Measurements from ENCODE around the gene MEIOSIN. TPM values are rescaled to one million over a fixed set of nuclear protein-coding genes. Genes with fewer than 3 reads are reported as not detected.
A peak's percentile ranks its signal among the peaks of the same experiment; 100 is the strongest.

MEIOSIN gene
- total RNA-seq, 3 donors from 2014 or later, result not detected

DNA sequence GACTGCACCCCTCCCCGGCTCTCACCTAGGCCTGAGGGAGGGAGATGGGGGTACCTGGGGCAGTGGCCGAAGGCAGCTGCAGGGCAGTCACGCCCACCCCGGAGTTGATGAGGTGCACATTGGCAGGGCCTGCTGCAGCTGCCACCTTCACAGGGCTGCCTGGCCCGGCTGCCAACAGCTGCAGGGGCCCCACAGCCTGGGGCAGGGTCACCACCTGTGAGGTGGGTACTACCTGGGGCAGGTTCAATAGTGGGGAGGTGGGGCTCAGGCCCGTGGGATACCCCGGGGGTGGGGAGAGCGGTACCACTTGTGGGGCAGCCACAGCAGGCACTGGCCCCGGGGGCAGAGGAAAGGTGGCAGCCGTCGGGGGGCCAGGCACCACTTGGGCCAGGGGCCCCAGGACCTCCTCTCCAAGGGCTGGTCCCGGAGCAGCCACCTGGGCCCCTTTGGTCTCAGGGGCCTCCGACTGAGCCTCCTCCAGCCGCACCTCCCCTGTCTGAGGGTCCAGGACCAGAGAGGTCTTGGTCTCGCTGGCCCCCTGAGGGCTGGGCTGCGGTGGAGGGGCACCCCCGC, 33.1 kb downstream of the MEIOSIN start:
- no peak for TF ChIP-seq CTCF (IDR thresholded peaks at IDR 0.05)
- peaks cover 30% of the 10 kb centered on the region for H3K4me1 ChIP-seq (ENCODE audit: low read depth)
- no peaks in the 10 kb centered on the region for H3K36me3 ChIP-seq (ENCODE audit: low read depth)
- ATAC-seq (no peak), DNase-seq (no peak)
- intact Hi-C loops (cut with DNase I, micrococcal nuclease), result no loop called here
- H3K4me3 ChIP-seq, result no peak overlapping the region
- H3K9me3 ChIP-seq, result no peaks in the 10 kb centered on the region

DNA sequence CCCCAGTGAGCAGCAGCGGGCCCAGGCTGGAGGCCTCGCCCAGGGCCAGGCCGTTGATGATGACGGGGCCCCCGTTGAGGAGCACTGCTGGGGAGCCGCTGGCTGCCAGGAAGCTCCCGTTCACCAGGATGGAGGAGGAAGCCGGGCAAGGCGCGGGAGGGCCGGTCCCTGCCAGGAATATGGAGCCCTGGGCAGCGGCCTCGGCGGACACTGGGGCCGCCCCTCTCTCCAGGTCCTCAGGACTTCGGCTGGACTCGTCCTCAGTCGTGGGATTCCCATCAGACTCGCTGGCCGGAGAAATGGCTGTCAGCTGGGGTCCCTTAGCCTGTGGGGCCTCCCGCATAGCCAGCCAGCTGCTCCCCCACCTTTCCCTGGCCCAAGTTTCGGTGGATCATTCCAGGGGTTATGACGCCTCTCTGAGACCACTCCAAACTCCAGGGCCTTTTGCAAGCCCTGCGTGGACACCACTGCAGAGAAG, 33.7 kb downstream of the MEIOSIN start:
- Histone ChIP-seq H3K36me3 (ENCODE audit: low read depth) (no peaks in the 10 kb centered on the region), H3K9me3 (no peaks in the 10 kb centered on the region), H3K4me3 (no peak overlapping the region), H3K4me1 (ENCODE audit: low read depth) (peaks cover 30% of the 10 kb centered on the region)
- ATAC-seq (no peak), DNase-seq (no peak)
- no peak for TF ChIP-seq CTCF (IDR thresholded peaks at IDR 0.05)
- intact Hi-C loops (cut with DNase I, micrococcal nuclease), result no loop called here

- intact Hi-C loops (cut with DNase I, micrococcal nuclease), result no loop called here
Observed at GRCh38 chr19:45767410-45767880, 34.2 kb downstream of the MEIOSIN start.

DNA sequence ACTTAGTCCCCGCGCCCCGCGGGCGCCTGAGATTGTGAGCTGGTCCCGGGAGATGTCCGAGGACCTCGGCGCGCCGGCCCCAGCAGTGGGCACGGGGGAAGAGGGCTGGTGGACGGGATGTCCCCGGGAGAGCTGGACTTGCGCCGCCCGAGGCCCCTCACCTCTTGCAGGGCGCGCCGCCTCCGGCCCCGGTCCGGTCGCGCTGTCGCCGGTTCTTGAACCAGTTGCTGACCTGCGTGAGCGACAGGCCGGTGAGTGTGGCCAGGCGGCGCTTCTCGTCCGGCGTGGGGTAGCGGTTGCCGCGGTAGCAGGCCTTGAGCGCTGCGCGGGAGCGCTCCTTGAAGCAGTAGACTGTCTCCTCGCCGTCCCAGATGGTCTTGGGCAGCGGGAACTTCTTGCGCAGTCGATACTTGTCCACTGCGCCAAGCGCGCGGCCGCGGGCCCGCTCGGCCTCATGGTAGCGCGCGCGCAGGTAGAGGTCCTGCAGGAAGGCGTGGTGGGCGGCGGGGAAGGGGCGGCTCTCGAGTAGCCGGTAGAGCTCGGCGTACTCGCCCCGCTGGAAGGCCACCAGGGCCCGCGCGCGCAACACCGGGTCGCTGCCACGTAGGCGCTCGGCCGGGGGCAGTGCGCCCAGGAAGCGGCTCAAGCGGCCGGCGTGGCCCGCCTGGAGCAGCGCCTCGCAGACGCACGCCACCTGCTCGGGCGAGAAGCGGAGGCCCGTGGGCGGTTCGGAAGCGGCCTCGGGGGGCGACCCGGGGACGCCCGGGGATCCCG, 34.8 kb downstream of the MEIOSIN start:
- DNase-seq (peak; percentile 69 to 81 (median 74)), ATAC-seq (peak; percentile 2)
- intact Hi-C loops (cut with DNase I, micrococcal nuclease), result no loop called here
- TF ChIP-seq CTCF (IDR thresholded peaks at IDR 0.05), result no peak
- H3K9me3 ChIP-seq, result no peaks in the 10 kb centered on the region
- H3K36me3 ChIP-seq (ENCODE audit: low read depth), result no peaks in the 10 kb centered on the region
- H3K4me3 ChIP-seq, result peak overlapping the region; percentile 52
- H3K4me1 ChIP-seq (ENCODE audit: low read depth), result peaks cover 30% of the 10 kb centered on the region

More at GRCh38 chr19:45767410-45767880, 34.2 kb downstream of the MEIOSIN start:
- DNase-seq (peak; percentile 69 to 82 (median 81)), ATAC-seq (peak; percentile 3)
- H3K36me3 ChIP-seq (ENCODE audit: low read depth), result no peaks in the 10 kb centered on the region
- TF ChIP-seq CTCF (IDR thresholded peaks at IDR 0.05), result no peak
- no peaks in the 10 kb centered on the region for H3K9me3 ChIP-seq
- peaks cover 30% of the 10 kb centered on the region for H3K4me1 ChIP-seq (ENCODE audit: low read depth)
- H3K4me3 ChIP-seq, result peak overlapping the region; percentile 52

DNA sequence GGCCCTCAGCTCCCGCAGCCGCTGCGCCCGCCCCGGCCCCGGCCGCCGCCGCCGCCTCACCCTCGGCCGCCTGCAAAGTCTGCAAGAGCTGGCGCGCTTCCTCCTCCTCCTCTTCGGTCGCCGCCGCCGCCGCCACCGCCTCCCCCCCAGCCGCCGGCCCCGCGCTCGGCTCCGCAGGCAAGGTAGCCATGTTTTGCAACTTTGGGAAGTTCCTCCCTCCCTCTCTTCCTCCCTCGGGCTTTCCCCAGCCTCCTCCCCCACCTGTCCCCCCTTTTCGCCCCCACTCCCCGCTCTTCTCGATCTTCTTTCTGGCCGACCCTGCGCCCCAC, 35.4 kb downstream of the MEIOSIN start:
- ATAC-seq (no peak), DNase-seq (peak in 2 of 3 donors; percentile 70)
- intact Hi-C loops (cut with DNase I, micrococcal nuclease), result no loop called here
- H3K9me3 ChIP-seq, result no peaks in the 10 kb centered on the region
- no peak for TF ChIP-seq CTCF (IDR thresholded peaks at IDR 0.05)
- peaks cover 30% of the 10 kb centered on the region for H3K4me1 ChIP-seq (ENCODE audit: low read depth)
- peak overlapping the region; percentile 52 for H3K4me3 ChIP-seq
- H3K36me3 ChIP-seq (ENCODE audit: low read depth), result no peaks in the 10 kb centered on the region
